ENCODE results near the gene UBR4. TPM values are rescaled to one million over a fixed set of nuclear protein-coding genes. Genes with fewer than 3 reads are reported as not detected.

UBR4 gene
- total RNA-seq, 1 donor: 149 TPM

DNA sequence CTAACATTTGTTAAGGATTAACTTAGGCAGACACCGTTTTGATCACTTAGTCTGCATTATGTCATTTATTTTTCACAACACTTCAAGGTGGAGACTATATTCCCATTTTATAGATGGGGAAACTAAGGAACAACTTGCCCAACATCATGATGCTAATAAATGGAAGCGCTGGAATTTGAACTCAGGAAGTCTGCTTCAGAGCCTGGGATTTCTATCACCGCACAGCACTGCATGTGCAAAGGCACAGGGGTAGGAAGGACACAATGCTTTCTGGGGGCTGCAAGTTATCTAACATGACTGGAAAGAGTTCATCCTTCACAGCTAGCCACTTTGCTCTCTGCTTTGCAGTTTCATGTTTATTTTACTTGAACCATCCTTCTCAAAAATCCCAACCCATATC, 100.5 kb downstream of the UBR4 start:
- H3K36me3 ChIP-seq (ENCODE audit: insufficient read depth, low read length): peaks cover 99% of the 10 kb centered on the region
- H2AFZ ChIP-seq (ENCODE audit: low read length): no peak overlapping the region
- H3K79me2 ChIP-seq (ENCODE audit: insufficient read depth, low read length): no peaks in the 10 kb centered on the region
- H3K4me2 ChIP-seq (ENCODE audit: insufficient read depth, low read length): no peak overlapping the region
- H3K4me3 ChIP-seq (ENCODE audit: insufficient read depth, low read length): no peak overlapping the region
- DNase-seq (ENCODE audit: insufficient read length, low spot score, missing footprints): no peak
- no peak overlapping the region for H3K27ac ChIP-seq (ENCODE audit: low read depth, low read length)
- H3K4me1 ChIP-seq (ENCODE audit: insufficient read depth, low read length): no peaks in the 10 kb centered on the region
- H4K20me1 ChIP-seq (ENCODE audit: insufficient read depth, low read length): peaks cover 3% of the 10 kb centered on the region
- no peaks in the 10 kb centered on the region for H3K9me3 ChIP-seq (ENCODE audit: low read depth, low read length)
- H3K27me3 ChIP-seq (ENCODE audit: insufficient read depth, low read length): no peaks in the 10 kb centered on the region
- no peak for TF ChIP-seq CTCF (IDR thresholded peaks at IDR 0.05; ENCODE audit: extremely low read depth, low read depth, low read length)

DNA sequence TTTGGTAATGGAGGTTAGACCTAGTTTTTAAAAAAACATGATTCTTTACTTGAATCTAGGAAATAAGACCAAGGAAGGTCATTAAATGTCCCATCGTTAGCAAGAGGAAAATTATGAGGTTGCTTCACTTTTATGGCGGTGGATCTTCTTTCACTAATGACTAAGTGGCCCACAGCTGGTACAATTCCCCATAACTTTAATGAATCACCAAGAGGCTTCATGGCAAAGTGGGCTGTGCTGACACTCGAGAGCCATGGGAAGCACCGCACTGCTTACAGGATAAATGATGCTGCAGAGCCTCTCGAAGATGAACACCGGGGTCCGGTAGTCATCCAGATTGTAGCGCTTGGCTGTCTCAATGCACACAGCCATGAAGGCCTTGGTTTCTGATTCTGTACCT, 108.8 kb downstream of the UBR4 start:
- no peaks in the 10 kb centered on the region for H3K79me2 ChIP-seq (ENCODE audit: insufficient read depth, low read length)
- H3K36me3 ChIP-seq (ENCODE audit: insufficient read depth, low read length): peaks cover 90% of the 10 kb centered on the region
- no peak overlapping the region for H3K4me3 ChIP-seq (ENCODE audit: insufficient read depth, low read length)
- H3K27me3 ChIP-seq (ENCODE audit: insufficient read depth, low read length): no peaks in the 10 kb centered on the region
- no peak overlapping the region for H2AFZ ChIP-seq (ENCODE audit: low read length)
- DNase-seq (ENCODE audit: insufficient read length, low spot score, missing footprints): no peak
- no peak overlapping the region for H3K4me2 ChIP-seq (ENCODE audit: insufficient read depth, low read length)
- H4K20me1 ChIP-seq (ENCODE audit: insufficient read depth, low read length): peaks cover 19% of the 10 kb centered on the region
- no peaks in the 10 kb centered on the region for H3K4me1 ChIP-seq (ENCODE audit: insufficient read depth, low read length)
- TF ChIP-seq CTCF (IDR thresholded peaks at IDR 0.05; ENCODE audit: extremely low read depth, low read depth, low read length): no peak
- H3K9me3 ChIP-seq (ENCODE audit: low read depth, low read length): no peaks in the 10 kb centered on the region
- no peak overlapping the region for H3K27ac ChIP-seq (ENCODE audit: low read depth, low read length)

GRCh38 chr1:19100028-19100427, 110.0 kb downstream of the UBR4 start:
- Histone ChIP-seq H3K79me2 (ENCODE audit: insufficient read depth, low read length) (no peaks in the 10 kb centered on the region), H3K27me3 (ENCODE audit: insufficient read depth, low read length) (no peaks in the 10 kb centered on the region), H3K4me1 (ENCODE audit: insufficient read depth, low read length) (no peaks in the 10 kb centered on the region), H4K20me1 (ENCODE audit: insufficient read depth, low read length) (peaks cover 19% of the 10 kb centered on the region), H3K4me2 (ENCODE audit: insufficient read depth, low read length) (no peak overlapping the region), H3K36me3 (ENCODE audit: insufficient read depth, low read length) (peaks cover 90% of the 10 kb centered on the region), H3K4me3 (ENCODE audit: insufficient read depth, low read length) (no peak overlapping the region), H2AFZ (ENCODE audit: low read length) (no peak overlapping the region), H3K9me3 (ENCODE audit: low read depth, low read length) (no peaks in the 10 kb centered on the region), H3K27ac (ENCODE audit: low read depth, low read length) (no peak overlapping the region)
- no peak for TF ChIP-seq CTCF (IDR thresholded peaks at IDR 0.05; ENCODE audit: extremely low read depth, low read depth, low read length)
- DNase-seq (ENCODE audit: insufficient read length, low spot score, missing footprints): no peak

DNA sequence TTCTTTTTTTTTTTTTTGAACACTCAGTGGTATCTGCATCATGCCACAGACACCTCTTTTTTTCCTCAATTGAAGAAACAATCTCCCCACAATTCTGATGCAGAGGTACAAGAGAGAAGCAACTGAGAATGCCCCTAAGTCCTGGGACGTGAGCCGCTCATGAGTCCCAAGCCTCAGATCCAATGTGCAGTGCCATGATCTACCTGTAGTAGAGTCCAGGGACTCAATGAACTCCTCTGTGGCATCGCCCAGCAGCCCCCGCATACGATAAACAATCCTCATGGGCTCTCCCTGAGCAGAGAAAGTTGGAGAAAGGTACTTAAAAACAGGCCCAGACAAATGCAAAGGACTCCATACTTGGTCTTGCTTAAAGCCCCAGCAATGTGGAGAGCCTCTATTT, 113.1 kb downstream of the UBR4 start:
- Histone ChIP-seq H2AFZ (ENCODE audit: low read length) (no peak overlapping the region), H3K36me3 (ENCODE audit: insufficient read depth, low read length) (peaks cover 93% of the 10 kb centered on the region), H3K4me2 (ENCODE audit: insufficient read depth, low read length) (no peak overlapping the region), H4K20me1 (ENCODE audit: insufficient read depth, low read length) (peaks cover 15% of the 10 kb centered on the region), H3K4me1 (ENCODE audit: insufficient read depth, low read length) (no peaks in the 10 kb centered on the region), H3K79me2 (ENCODE audit: insufficient read depth, low read length) (no peaks in the 10 kb centered on the region), H3K4me3 (ENCODE audit: insufficient read depth, low read length) (no peak overlapping the region), H3K9me3 (ENCODE audit: low read depth, low read length) (no peaks in the 10 kb centered on the region), H3K27me3 (ENCODE audit: insufficient read depth, low read length) (no peaks in the 10 kb centered on the region), H3K27ac (ENCODE audit: low read depth, low read length) (no peak overlapping the region)
- DNase-seq (ENCODE audit: insufficient read length, low spot score, missing footprints): no peak
- no peak for TF ChIP-seq CTCF (IDR thresholded peaks at IDR 0.05; ENCODE audit: extremely low read depth, low read depth, low read length)

Data from osteoblast (primary cell).